GM12864 (cell line): Measurements from ENCODE around the gene PCK1.

ENCODE experiments used
- DNase-seq: peaks from one replicate; pipeline ENCODE4 v3.0.0-alpha.2; 2011; ENCODE audit warnings: low read depth
- H3K4me3 ChIP-seq: 2 replicates; pipeline ENCODE4 v1.5.1; 2011; ENCODE audit warnings: mild to moderate bottlenecking, low read depth, low read length, control low read depth
- CTCF ChIP-seq: IDR thresholded peaks from 2 replicates; pipeline ENCODE4 v1.5.1; 2011; ENCODE audit warnings: low read depth, mild to moderate bottlenecking, moderate library complexity, low read length, control low read depth, inconsistent platforms; ENCODE audit errors: missing control alignments

Gene PCK1

DNA sequence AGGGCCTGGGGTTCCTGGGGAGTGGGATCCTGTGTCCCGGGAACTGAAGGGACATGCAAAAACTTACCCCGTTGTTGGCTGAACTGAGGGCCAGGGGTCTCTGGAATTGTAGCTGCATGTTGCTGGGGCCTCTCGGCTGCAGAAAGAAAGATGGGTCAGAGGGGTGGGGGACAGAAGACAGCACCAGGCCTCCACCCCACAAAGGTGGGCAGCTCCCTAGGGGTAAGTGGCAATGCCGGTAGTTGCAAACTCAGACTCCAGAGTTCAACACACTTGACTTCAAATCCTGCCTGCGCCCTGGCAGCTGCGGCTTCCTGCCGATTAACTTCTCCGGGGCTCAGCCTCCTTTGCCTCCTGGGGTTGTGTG, 54.5 kb downstream of the PCK1 start:
- no peak for DNase-seq
- TF ChIP-seq CTCF, result no peak
- no peak overlapping the region for H3K4me3 ChIP-seq

DNA sequence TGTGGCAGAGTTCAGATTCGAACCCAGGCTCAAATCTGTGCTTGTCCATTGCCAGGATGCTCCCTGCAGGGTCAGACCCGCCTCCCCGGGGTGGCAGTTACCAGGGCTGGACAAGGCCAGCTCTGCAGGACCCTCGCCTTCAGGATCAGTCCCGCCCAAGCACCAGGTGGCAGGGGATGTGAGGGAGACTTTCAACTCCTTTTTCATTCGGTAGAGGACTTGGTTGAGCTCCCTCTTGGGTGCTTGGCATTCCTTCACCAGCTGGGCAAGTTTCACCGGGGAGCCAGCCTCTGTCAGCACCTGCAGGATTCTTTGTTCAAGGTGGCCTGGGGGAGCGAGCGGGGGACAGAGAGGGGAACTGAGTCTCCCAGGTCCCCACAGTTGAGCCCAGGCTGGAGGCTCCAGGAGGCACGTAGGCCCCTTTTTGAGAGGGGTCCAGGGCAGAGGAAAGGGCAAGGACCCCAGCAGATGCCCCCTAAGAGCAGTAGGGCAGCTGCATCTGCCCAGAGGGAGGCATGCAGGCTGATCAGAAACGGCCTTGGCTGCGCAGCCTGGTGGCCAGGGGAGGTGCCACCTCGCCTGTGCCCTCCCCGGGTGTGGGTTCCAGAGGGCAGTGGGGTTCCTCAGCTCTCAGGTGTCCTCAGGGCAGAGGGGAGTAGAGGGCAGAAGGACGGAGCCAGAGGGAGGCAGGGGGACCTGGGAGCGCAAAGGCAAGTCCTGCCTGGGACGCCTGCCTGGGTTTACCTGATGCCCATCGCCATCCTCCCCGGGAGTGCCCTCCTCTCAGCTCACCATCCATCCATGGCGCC, 55.4 kb downstream of the PCK1 start:
- no peak for DNase-seq
- H3K4me3 ChIP-seq, result no peak overlapping the region
- TF ChIP-seq CTCF, result no peak

DNA sequence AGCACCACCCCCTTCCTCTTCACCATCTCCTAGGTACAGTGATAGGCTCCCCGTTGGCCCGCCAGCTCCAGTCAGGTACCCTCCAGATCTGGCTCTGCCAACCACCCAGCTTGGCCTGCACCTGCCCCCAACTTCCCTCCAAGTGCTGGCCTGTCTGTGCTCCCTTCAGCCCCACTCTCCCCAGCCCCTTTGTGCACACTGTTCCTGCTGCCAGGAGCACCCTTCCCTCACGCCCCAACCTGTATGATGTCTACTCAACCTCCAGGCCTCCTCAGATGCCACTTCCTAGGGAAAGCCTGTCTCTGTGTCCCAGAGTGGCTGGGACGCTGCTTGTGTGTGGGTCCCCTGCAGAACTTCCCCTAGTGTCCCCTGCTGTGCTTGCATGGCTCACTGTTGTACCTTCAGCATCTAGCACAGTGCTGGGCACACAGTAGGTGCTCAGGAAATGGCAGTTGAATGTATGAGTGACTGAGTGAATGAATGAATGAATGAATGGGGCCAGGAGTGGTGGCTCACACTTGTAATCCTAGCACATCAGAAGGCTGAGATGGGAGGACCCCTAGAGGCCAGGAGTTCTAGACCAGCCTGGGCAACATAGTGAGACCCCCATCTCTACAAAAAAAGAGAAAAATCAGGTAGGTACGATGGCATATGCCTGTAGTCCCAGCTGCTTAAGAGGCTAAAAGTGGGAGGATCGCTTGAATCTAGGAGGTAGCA, 56.3 kb downstream of the PCK1 start:
- no peak overlapping the region for H3K4me3 ChIP-seq
- DNase-seq, result no peak

More for the DNA sequence above, 56.3 kb downstream of the PCK1 start:
- TF ChIP-seq CTCF, result no peak
